ENCODE measurements around the gene CNPY1.

Gene CNPY1

DNA sequence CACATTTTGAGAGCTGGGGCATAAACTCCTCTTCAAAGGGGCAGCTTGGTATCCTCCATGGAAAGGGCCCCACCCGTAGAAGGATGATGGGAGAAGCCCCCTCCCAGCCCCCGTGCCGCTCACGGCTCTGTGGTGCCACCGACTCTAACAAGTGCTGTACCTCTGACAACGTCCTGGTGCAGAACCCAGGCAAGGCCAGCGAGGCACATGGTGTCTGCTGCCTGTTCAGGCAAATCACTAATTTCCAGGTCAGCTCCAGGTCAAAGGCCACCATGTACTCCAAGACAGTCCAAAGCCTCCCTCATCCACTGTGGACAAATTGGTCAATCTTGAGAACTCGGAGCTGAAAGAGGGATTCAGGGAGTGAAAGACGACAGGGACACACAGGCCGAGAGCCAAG is 11.4 kb upstream of the CNPY1 start:
- DNase-seq = no peak

DNA sequence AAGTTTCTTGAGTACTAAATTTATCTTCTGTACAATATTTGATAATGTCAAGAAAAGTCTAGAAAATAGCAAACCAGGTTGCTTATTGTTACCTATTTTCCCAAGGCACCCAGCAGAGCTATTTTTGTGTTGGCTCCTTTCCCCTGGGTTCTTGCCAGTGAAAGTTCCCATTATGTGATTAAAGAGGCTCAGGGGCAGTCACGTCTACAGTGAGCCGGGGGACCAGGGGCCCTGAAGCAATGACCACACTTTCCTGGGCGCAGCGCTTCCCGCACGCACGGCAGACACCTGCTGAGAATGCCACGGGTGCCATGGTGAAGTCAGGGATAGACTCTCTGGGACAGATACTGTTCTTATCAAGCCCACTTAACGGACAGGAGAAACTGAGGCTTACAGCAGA is 10.4 kb upstream of the CNPY1 start:
- DNase-seq = no peak

DNA sequence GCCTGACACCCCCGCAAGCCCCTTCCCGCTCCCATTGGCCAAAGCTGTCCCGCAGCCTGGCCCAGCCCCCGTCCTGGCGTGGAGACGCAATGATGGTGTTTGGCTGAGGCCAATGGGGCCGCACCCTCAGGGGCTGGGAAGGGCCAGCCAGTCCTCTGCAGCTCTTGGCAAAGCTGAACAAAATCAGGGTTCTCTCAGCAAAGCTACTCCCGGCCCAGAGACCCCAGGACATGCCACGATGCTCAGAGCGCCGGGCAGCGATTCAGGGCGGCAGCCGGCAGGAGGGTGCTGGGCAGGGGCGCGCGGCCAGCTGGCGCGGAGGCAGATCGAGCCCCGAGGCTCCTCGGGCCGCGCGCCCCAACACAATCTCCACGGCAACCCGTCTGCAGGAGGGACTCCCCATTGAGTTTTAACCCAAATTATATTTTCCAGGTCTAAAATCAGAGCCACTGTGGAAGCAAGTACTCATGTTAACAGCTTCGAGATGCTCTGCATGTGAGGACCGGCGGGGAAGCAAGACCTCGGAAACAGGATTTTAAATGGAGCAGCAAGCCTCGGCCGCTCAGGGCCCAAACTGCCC is 8.8 kb upstream of the CNPY1 start:
- DNase-seq = no peak

DNA sequence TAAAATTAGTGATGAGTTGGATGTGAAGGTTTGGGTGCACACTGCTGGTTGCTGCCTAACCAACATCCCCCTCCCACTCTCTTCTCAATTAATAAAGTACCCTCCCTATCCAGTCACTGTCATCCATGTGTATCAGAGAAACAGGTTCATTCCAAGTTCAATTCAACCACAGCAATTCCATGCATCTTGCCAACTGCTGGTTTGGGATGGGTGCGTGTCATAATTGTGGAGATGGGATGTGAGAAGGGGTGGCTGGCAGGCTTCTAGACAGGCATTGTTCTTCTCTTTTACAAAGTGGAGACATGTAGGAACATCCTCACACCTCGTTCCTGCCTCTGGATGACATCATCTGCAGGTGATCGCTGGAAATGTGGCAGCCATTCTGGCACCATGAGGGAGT is 7.5 kb upstream of the CNPY1 start:
- no peak for DNase-seq

GRCh38 chr7:155551785-155552611 is 5.6 kb upstream of the CNPY1 start:
- DNase-seq = no peak

GRCh38 chr7:155550916-155551315 is 4.6 kb upstream of the CNPY1 start:
- DNase-seq = no peak

- DNase-seq = no peak
Observed at GRCh38 chr7:155549226-155549625, 2.9 kb upstream of the CNPY1 start.

GRCh38 chr7:155547161-155547791 is 917 bp upstream of the CNPY1 start:
- no peak for DNase-seq

DNA sequence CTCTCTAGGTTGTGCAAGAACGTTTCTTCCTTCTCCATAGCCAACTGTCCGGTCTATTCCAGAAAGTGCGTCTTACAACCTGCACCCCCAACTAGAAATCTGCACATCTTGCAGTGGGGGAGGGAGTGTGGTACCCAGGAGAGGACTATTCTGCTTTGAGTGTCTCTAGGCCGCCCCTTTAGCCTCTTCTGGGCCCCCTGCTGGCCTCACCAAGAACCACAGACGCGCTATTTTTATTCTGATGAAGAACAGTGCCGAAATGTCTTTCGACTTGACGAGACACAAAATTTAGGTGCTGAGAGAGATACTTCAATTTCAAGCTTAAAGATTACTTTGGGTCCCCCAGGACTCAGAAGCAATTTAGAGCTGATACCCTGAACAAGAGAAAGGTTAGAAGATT is 1.0 kb downstream of the CNPY1 start:
- no peak for DNase-seq

- no peak for DNase-seq
Observed at GRCh38 chr7:155544485-155544884, 1.9 kb downstream of the CNPY1 start.

GRCh38 chr7:155543926-155544325 is 2.4 kb downstream of the CNPY1 start:
- no peak for DNase-seq

DNA sequence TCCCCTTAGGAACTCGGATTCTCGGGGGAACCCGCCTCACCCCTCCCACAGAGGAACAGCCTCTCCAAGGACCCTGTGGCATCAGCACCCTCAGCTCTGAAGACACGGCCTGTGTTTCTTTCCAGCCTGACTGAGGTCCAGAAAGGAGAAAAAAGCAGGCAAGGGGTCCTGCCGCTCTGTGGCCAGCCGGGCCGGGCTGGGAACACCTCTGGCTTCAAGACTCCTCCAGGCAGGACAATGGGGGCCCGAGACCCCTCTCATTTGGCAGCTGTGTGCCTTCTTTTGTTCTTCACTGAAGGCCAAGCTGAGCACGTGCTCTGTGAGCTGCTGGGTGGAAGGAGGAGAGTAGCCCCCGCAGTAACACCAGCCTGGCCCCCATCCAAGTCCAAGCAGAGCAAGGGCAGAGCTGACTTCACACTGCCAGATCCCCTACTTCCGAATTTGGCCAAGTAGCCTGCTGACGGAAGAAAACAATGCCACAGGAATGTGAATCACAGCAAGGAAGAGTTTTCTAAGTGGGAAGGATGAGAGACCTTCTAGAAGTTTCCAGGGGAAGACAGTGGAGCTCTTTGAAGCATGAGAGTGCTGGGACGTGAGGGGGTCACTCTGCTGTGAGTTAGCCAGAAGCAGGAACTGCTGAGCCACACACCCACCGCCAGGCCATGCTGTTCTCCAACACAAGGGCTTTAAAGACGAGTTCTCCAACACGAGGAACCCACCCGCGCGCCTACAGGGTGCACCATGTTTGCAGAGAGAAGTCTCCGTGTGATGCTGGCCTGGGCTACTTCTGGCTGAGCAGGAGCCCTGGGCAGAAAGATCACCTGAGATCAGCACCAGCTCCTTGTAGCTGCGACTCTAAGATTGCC is 3.1 kb downstream of the CNPY1 start:
- DNase-seq = no peak

DNA sequence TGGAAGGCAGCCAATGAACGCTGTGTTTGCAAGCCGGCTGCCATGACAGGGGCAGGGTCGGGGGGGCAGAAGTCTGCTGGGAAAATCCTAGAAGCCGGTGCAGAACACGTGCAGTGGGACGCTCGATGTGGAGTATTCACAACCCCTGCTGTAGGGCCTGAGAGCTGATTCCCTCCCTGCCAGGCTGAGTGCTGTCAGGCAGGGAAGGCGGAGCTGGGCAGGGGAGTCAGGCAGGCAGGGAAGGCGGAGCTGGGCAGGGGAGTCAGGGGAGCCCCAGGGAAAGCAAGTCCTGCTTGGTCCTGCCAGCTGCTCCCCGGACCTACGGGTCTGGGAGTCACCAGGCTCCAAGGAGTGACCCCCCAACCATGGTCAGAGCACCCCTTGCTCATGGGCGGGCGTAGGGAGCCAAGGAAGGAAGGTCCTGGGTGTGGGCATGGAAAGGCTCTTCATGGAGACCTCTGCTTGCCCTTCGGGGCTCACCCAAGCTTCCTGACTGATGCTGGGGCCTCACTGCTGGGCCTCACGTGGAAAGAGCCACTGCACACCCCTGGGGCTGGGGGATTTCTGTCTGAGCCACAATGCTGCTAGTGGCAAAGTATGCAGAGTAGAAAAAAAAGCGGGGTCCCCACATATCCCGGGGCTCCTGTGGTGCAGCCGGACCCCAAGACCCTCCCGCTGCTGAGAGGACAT is 4.2 kb downstream of the CNPY1 start:
- no peak for DNase-seq

DNA sequence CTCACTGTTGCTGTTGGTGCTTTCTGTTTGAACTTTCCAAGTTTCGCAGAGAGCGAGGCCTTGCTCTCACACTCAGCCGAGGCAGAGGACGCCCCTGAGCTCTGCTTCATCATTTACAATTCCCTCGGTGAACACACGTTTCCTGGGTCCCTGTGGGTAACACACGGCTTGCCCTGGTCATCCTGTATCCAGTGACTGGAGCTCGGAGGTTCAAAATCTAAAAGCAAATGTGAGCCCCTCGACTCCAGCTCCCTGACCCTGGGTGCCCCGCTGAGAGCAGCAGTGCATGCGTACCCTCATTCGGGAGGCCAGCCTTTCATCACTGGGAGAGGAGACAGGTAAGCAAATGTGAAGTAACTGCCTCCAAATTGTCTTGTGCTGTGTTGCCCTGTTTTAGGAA is 5.8 kb downstream of the CNPY1 start:
- DNase-seq = no peak

- DNase-seq = no peak
Observed at GRCh38 chr7:155538293-155538692, 8.1 kb downstream of the CNPY1 start.

DNA sequence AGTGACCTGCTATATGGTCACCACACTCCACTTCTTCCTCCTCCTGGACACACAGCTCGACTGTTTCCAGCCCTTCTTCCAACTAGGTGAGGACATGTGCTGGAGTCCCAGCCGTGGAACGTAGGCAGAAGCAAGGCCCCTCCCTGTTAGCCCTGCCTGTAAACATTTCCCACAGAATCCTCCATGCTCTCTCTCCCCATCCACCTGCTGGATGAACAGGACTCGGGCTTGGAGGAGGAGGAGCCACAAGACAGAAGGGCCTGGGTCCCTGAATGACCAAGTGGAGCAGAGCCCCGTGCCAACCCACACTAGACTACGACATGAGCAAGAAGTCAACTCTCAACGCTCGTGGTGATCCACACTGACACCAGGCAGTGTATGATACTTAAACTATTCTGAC is 9.9 kb downstream of the CNPY1 start:
- DNase-seq = no peak

DNA sequence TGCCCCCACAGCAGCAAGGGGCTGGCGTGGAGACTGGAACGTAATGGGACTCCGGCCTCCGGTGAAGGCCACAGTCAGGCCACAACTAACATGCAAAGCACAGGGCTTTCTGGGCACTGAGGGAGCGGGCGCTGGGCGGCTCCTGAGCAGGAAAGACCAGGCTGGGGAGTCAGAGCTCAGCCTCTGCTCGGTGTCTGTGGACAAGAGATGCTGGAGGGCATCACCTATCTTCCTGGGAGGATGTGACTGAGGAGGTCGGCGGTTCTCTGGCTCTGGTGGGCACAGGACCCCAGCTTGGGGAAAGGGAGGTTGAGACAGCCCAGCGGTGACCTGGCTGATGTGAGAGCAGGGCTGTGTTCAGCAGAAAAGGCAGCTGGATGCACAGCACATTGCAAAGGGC is 11.7 kb downstream of the CNPY1 start:
- no peak for DNase-seq

GRCh38 chr7:155533827-155534690 is 12.3 kb downstream of the CNPY1 start:
- no peak for DNase-seq

GRCh38 chr7:155533120-155533826 is 13.1 kb downstream of the CNPY1 start:
- DNase-seq = no peak

DNA sequence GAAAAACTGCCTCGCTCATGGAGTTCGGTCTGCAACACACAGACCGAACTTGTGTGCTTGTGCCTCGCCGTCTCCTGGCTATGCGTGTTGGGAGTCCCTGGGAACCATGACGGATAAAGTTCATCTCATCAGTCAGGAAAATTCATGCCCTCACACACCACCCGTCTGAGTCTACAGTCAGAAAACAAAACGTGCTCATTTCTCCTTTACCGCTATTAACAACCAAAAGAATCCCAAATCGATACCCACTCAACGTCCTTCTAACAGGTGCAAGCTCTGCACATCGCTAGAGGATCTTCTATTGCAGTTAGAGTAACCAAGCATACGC is 13.6 kb downstream of the CNPY1 start:
- no peak for DNase-seq

- no peak for DNase-seq
Observed at GRCh38 chr7:155531681-155532080, 14.7 kb downstream of the CNPY1 start.
